HG02884 (cell line): Measurements from ENCODE around the gene SGPL1.
"Not testable (repeated sequence)": the region's sequence is repeated elsewhere in the genome, so short reads cannot be mapped to it uniquely, and the experiment has no call there.

Source experiments
- ATAC-seq: cut with Tn5 transposase; IDR thresholded peaks from one replicate; pipeline ENCODE4 v1.9.1; 2021; ENCODE audit warnings: mild to moderate bottlenecking, moderate library complexity; ENCODE audit not compliant: unreplicated experiment

Gene SGPL1, protein sequence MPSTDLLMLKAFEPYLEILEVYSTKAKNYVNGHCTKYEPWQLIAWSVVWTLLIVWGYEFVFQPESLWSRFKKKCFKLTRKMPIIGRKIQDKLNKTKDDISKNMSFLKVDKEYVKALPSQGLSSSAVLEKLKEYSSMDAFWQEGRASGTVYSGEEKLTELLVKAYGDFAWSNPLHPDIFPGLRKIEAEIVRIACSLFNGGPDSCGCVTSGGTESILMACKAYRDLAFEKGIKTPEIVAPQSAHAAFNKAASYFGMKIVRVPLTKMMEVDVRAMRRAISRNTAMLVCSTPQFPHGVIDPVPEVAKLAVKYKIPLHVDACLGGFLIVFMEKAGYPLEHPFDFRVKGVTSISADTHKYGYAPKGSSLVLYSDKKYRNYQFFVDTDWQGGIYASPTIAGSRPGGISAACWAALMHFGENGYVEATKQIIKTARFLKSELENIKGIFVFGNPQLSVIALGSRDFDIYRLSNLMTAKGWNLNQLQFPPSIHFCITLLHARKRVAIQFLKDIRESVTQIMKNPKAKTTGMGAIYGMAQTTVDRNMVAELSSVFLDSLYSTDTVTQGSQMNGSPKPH

GRCh38 chr10:70815504-70816219 is at the start of gene SGPL1:
TSS of gene SGPL1 (plus strand) at chr10:70815948. CDS start at chr10:70816854, 906 bp downstream.
- peak; percentile 72 for ATAC-seq

- not testable (repeated sequence) for ATAC-seq
These were observed 47.6 kb upstream of the SGPL1 start for GRCh38 chr10:70768026-70768685.

- no peak for ATAC-seq
These were observed 46.6 kb upstream of the SGPL1 start for GRCh38 chr10:70769121-70769520.

GRCh38 chr10:70770001-70770400 is 45.7 kb upstream of the SGPL1 start:
- no peak for ATAC-seq

DNA sequence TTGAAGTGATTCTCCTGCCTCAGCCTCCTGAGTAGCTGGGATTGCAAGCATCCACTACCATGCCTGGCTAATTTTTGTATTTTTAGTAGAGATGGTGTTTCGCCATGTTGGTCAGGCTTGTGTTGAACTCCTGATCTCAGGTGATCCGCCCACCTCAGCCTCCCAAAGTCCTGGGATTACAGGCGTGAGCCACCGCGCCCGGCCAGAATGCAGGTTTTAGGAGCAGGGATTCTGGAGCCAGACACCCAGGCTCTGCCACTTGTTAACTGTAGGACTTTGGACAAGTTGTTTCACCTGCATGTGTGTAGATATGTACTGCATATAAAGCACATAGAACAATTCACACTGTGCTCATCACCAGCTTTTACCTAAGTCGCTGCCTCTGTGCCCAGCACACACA is 45.2 kb upstream of the SGPL1 start:
- not testable (repeated sequence) for ATAC-seq

DNA sequence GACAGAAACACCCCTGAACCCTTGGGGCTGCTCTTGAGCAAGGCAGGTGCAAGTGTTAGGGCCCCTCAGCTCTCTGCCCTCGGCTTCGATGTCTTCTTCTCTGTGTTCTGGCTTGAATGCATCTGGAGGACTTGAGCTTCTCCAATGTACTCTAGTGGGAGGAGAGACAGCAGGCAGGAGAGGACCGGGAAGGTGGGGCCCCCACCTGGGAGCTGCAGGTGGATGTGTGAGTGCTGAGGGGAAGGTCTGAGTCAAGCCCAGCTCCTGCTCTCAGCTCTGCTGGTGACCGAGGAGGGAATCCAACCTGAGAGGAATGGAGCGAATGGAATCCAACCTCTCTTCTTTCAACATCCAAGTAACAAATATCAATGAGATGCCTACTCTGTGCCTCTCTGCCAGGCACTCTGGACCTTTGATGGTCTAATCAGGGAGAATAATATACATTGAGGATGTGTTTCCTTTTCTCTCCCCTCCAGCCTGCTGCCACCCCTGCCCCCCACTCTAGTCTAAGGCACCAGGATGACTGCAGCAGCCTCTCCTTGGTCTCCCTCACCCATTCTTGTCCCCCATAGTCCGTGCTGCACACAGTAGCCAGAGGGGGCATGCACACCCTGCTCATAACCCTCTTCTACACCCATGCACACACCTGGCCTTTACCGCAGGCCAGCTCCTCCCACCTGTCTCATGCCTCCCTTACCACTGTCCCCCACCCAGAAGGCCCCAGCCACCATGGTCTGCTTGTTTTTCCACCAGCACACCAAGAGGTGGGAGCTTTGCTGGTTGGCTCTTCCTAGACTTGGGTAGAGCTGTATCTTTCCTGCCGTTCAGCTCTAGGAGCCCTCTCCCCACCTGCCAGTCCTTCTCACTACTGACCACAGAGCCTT is 44.2 kb upstream of the SGPL1 start:
- ATAC-seq = no peak

- no peak for ATAC-seq
These were observed 43.1 kb upstream of the SGPL1 start for GRCh38 chr10:70772627-70773026.

GRCh38 chr10:70773461-70773860 is 42.3 kb upstream of the SGPL1 start:
- ATAC-seq = no peak

- no peak for ATAC-seq
These were observed 41.6 kb upstream of the SGPL1 start for GRCh38 chr10:70773965-70774809.

DNA sequence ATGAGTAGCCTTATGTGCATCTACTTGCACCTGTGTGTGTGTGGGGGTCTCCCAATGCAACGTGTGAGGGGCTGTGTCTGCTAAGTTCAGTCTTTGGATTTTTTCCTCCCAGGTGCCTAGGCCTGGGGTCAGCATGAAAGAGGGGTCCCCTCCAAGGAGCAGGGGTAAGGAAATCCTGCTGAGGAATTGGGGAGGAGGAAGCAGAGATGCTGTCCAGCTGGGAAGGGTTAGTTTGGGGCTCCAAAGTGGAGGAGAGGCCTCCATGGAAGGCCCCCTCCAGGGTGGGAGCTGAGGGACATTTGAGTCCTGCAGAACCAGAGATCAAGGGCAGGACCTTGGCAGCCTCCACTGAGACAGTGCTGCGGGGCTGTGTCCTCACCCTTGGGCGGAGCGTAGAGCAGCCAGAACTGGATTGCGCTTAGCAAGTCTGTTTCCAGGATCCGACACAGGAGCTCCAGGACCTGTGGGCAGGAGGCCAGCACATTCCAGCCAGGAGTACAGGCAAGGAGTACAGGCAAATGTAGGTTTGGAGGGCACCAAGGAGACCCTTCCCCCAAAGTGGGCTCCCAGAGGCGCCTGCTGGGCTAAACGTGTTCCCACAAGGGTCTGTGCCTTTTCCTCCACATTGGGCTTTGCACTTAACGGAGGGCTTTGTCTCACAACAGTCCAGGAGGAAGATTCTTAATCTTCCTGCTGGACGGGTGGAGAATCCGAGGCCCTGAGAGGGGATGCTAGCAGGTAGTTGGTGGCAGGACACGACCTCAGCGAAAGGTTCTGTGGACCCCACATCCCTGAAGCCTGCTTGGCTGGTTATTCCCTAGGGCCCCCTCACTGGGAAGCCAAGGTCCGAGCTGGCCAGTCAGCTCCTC is 40.7 kb upstream of the SGPL1 start:
- no peak for ATAC-seq

GRCh38 chr10:70775679-70776454 is 39.9 kb upstream of the SGPL1 start:
- ATAC-seq = no peak

DNA sequence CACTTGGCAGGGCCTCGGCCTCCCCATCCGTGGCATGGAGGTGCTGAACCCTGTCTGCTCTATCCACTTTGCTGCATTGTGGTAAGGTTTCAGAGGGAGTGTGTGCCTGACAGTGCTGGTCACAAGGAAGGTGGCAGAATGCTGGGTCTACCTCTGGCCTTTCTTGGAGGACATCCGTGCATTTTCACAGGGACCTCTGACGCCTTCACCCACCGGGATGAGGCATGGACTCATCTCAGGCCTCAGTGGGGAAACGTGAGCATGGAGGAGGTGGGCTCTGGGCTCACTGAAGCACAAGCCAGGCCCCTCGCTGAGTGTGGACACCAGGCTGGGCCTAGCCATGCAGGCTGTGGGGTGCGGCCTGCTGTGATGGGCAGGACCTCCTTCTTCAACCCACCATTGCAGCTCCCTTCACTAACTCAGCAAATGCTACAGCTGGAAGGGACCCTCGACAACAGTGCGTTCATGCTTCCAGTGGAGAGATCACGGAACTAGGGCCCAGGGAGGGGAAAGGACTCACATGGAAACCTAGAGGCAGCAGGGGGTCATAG is 39.2 kb upstream of the SGPL1 start:
- ATAC-seq = no peak

DNA sequence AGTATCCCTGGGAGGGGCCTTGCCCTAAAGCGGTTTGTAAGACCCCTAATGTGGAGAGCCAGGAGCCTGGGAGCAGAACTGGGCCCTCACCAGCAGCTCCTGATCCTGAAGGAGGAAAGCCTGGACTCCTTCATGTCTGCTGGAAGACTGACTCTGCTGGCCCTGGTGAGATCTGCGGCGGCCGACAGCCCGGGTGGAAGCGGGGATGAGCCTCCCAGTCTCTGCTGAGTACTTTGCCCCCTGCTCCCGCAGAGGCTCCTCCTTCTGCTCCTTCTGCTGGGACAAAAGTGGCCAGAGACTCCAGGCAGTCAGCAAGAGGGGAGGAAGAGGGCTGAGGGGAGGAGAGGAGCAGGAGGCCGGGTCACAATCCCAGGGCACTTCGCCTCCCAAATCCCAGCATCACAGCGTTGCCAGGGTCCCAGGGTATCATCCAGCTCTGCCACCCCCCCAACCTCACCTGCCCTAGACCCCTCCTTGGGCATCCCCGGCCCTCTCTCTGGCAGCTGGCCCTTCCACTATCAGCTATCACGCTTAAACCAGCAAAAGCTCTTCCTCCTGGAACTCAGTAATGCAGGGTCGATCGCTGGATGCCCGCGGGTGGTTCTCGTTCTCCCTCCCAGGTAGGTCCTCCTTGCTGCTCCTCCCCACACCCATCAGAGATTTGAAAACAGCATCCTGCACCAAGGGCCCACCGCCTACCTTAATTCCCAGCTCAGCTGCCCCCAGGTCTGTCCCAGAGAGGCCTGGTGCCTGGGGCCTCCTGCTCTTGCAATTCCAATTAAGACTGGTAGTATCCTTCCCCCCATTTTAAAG is 38.5 kb upstream of the SGPL1 start:
- no peak for ATAC-seq

GRCh38 chr10:70778267-70778924 is 37.4 kb upstream of the SGPL1 start:
- ATAC-seq = no peak

- no peak for ATAC-seq
These were observed 36.7 kb upstream of the SGPL1 start for GRCh38 chr10:70779088-70779487.
